HFF-Myc (cell line): ENCODE results near the gene TMEM86B.
"Not testable (repeated sequence)": the region's sequence is repeated elsewhere in the genome, so short reads cannot be mapped to it uniquely, and the experiment has no call there.

ENCODE experiments used
- DNase-seq: peaks from one replicate; pipeline ENCODE4 v3.0.0-alpha.2; 2011; ENCODE audit warnings: low read depth; ENCODE audit errors: extremely low read depth
- H3K4me3 ChIP-seq: replicated peaks from 2 replicates; pipeline ENCODE4 v1.5.1; 2011; ENCODE audit warnings: low read depth, mild to moderate bottlenecking, control low read depth, low read length
- CTCF ChIP-seq: IDR thresholded peaks from 2 replicates; pipeline ENCODE4 v1.5.1; 2012; ENCODE audit warnings: mild to moderate bottlenecking, low read depth, low read length, control low read depth; ENCODE audit errors: missing control alignments

Gene TMEM86B

GRCh38 chr19:55216461-55217198 is 11.9 kb downstream of the TMEM86B start:
- DNase-seq = peak; percentile 98
- H3K4me3 ChIP-seq = peak overlapping the region; percentile 43
- no peak for TF ChIP-seq CTCF

GRCh38 chr19:55213547-55213946 is 15.0 kb downstream of the TMEM86B start:
- no peak overlapping the region for H3K4me3 ChIP-seq
- TF ChIP-seq CTCF = no peak
- DNase-seq = no peak

DNA sequence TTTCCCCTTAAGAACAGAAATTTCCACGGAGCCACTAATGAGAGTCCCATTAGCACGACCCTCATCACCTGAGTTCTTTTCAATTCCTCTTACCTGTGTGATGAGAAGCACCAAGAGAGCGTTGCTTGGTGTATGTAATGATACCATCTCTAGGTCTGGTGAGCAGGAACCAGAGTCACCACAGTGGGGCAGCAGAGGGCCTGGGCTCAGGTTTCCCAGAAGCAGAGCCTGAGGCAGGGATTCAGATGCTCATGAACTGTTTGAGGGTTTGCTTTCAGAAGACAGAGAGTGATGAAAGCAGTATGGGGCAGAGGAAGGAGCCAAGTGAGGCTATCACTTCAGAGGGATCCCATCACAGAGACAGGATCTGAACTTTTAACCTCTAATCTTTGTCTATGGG is 16.1 kb downstream of the TMEM86B start:
- DNase-seq = no peak
- TF ChIP-seq CTCF = peak; percentile 54
- no peak overlapping the region for H3K4me3 ChIP-seq

GRCh38 chr19:55209693-55210472 is 18.7 kb downstream of the TMEM86B start:
- peak; percentile 90 for DNase-seq
- no peak overlapping the region for H3K4me3 ChIP-seq
- no peak for TF ChIP-seq CTCF

DNA sequence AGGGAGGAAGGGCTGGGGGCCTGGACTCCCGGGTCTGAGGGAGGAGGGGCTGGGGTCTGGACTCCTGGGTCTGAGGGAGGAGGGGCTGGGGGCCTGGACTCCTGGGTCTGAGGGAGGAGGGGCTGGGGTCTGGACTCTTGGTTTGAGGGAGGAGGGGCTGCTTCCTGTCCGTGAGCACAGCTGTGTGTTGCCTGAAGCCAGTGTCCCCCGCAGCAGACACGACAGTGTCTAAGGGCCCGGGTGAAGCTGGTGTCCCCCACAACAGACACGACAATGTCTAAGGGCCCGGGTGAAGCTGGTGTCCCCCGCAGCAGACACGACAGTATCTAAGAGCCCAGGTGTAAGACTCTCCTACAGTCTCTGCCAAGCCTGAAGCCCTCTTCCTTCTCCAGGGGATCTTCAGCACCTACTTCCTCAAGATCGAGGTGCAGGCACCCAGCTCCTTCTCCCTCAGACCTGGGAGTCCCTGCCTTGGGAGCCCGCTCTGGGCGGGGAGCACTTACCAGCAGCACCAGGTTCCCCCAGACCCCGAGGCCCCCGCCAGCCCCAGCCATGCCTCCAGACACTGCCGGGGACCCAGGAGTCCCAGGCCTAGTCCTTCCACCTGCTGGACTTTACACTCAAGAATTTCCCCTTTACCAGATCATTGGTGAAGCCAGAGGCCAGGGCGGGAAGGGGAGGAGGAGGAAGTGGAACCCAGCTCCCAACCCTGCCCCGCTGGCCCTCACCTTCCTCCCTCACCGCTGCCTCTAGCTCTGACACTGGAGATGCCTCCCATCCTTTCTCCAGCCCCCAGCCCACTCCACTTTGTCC is 19.5 kb downstream of the TMEM86B start, which contains the start of gene PTPRH:
TSS of gene PTPRH (minus strand) at position 622 of the 813 bp plus-strand sequence. CDS start at position 554, 68 bp downstream.
- TF ChIP-seq CTCF = no peak
- no peak within 1 kb of the TSS for H3K4me3 ChIP-seq
- DNase-seq = no peak

DNA sequence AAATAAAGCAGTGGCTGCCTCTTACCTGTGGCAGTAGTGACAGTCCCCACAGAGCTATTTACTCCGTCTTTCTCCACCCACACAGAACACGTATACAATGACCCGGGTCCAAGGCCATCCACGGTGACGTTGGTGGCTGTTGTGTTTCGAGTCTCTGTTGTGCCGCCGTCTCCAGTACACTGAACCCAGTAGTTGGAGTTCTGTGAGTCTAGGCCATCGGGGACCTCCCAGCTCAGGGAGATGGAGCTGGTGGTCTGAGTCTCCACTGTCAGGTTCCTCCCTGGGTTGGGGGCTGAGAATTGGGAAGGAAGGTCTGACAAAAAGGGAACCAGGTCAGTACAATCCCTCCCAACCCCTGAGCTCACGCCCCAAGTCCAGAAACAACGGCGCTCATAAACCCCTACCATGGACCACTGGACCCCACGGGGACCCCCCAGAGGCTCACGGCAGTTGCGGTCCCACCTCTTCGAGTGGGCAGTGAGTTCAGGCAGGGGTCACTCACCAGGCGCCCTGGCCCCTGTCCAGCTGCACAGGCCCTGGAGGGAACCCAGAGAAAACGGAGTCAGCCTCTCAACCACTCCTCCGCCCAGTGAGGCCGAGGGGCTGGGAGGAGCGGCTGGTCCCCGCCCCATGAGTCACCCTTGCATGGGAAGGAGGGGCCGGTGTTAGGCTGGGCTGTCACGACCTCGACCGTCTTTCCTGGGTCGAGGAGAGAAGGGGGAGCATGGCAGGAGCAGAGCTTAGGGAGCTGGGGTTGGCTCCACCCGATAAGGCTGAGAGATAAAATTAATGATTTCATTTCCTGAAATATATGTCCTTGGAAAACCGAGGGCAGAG is 21.7 kb downstream of the TMEM86B start:
- peak; percentile 56 for DNase-seq
- no peak overlapping the region for H3K4me3 ChIP-seq
- no peak for TF ChIP-seq CTCF

DNA sequence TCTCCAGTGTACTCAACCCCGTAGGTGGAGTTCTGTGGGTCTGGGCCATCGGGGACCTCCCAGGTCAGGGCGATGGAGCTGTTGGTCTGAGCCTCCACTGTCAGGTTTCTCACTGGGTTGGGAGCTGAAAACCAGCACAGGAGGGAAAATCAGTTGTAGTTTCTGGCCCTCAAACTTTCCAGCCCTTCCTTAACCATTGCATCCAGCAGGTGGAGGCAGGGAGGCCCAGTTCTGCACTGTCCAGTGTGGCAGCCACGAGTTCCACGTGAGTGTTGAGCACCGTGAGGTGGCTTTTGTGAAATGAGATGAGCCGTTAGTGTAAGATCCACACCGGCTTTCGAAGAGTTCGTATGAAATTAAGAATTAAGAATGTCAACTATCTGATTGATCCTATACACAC is 26.4 kb downstream of the TMEM86B start:
- DNase-seq, H3K4me3 ChIP-seq: not testable (repeated sequence)
